ENCODE data around the gene TCF3. TPM values are rescaled to one million over a fixed set of nuclear protein-coding genes. Genes with fewer than 3 reads are reported as not detected.

The TCF3 gene
- total and polyA plus RNA-seq, 2 experiments from 2014 or later: 76.7 to 125 TPM

DNA sequence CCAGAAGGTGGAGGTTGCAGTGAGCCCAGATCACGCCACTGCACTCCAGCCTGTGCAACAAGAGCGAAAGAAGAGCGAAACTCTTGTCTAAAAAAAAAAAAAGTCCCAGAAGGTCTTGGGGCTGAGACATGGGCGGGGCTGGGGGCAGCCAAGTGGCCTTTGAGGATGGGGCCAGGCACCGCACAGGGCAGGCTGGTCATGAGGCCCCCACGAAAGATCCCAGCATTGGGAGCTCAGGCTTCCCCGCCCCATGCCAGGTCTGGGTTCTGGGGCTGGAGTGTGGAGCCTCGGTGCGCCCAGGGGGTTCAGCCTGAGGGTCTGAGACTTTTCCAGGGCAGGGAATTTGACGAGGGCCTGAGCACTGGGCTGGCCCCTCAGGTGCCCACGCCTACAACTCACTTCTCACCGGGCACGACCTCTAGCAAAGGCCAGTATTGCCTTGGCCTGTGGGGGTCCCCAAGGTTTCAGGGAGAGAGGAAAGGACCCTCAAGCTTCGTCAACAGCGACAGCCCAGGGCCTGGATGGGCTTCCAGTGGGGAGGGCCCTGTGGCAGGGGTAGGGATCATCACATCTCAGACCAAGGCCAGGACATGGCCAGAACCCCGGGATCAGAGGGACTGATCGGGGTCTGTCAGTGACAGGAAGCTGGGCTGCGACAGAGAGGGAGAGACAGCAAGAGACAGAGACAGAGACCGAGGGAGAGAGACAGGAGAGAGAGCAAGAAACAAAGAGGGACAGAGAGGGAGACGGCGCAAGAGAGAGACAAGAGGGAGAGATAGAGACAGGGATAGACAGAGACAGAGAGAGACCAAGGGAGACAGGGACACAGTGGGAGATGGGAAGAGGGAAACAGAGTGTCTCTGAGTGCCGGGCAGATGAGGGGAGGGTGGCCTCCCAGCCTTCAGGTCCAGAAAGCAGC, 76.8 kb downstream of the TCF3 start:
- H4K20me1 ChIP-seq (ENCODE audit: insufficient read depth, poor library complexity, severe bottlenecking): no peaks in the 10 kb centered on the region
- H3K9me2 ChIP-seq (replicated peaks; ENCODE audit: insufficient read depth): no peaks in the 10 kb centered on the region
- H2AFZ ChIP-seq: no peak overlapping the region
- no peak overlapping the region for H3K4me2 ChIP-seq
- no peaks in the 10 kb centered on the region for H3K79me2 ChIP-seq
- H3K36me3 ChIP-seq (replicated peaks; ENCODE audit: insufficient read depth, low read depth): no peaks in the 10 kb centered on the region
- H3K4me3 ChIP-seq: no peak overlapping the region
- H3K9me3 ChIP-seq (ENCODE audit: low read depth): no peaks in the 10 kb centered on the region
- WGBS (ENCODE audit: low lambda C conversion rate, missing lambda C conversion rate): 95% methylated on average over 21 of the region's 22 CpGs
- H3K27ac ChIP-seq: no peak overlapping the region
- no peaks in the 10 kb centered on the region for H3K27me3 ChIP-seq
- no peaks in the 10 kb centered on the region for H3K4me1 ChIP-seq (ENCODE audit: insufficient read depth)
- no peak for DNase-seq (ENCODE audit: low spot score)
- TF ChIP-seq EZH2 (IDR thresholded peaks at IDR 0.05; ENCODE audit: borderline replicate concordance): no peak
- TF ChIP-seq, protein P1, sequence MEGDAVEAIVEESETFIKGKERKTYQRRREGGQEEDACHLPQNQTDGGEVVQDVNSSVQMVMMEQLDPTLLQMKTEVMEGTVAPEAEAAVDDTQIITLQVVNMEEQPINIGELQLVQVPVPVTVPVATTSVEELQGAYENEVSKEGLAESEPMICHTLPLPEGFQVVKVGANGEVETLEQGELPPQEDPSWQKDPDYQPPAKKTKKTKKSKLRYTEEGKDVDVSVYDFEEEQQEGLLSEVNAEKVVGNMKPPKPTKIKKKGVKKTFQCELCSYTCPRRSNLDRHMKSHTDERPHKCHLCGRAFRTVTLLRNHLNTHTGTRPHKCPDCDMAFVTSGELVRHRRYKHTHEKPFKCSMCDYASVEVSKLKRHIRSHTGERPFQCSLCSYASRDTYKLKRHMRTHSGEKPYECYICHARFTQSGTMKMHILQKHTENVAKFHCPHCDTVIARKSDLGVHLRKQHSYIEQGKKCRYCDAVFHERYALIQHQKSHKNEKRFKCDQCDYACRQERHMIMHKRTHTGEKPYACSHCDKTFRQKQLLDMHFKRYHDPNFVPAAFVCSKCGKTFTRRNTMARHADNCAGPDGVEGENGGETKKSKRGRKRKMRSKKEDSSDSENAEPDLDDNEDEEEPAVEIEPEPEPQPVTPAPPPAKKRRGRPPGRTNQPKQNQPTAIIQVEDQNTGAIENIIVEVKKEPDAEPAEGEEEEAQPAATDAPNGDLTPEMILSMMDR (IDR thresholded peaks at IDR 0.05; ENCODE audit: poor library complexity): no peak
- TF ChIP-seq EZH2phosphoT487 (IDR thresholded peaks at IDR 0.05; ENCODE audit: low read depth, severe bottlenecking, unreplicated experiment): no peak

DNA sequence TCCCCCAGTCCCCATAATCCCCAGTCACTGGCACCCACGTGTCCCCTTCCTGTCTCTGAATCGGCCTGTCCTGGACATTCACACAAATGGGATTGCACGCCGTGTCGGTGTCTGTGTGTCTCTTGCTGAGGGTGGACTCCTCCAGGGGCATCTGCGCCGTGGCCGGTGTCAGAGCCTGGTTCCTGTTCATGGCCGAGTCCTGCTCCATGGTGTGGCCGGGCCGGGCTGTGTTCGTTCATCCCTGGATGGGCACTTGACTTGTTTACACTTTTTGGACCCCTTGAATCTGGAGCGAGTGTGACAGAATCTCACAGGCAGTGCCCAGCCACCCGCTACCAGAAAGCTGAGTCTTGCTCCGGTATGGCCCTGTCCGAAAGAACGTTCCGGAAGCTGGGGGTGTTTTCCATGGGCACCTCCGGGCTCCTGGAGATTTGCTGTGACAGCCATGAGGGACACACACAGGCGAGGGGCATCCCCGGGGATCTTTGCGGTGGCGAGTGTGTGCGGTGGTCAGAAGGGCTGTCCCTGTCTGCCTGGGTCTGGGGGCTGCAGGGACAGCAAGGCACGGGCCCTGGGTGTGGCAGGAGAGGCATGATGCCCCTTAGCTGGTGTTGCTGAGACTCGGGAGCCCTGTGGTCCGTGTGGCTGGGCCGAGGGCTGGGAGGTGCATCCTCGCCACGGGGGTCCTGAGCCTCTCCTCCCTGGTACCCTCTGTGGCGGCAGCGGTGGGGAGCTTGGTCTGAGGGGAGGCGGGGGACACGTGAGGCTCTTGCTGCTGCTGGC, 77.9 kb downstream of the TCF3 start:
- H3K79me2 ChIP-seq: no peaks in the 10 kb centered on the region
- H3K27me3 ChIP-seq: no peaks in the 10 kb centered on the region
- DNase-seq (ENCODE audit: low spot score): no peak
- no peak overlapping the region for H2AFZ ChIP-seq
- no peaks in the 10 kb centered on the region for H3K9me2 ChIP-seq (replicated peaks; ENCODE audit: insufficient read depth)
- no peak overlapping the region for H3K4me2 ChIP-seq
- no peaks in the 10 kb centered on the region for H3K9me3 ChIP-seq (ENCODE audit: low read depth)
- WGBS (ENCODE audit: low lambda C conversion rate, missing lambda C conversion rate): 95% methylated on average over 33 of the region's 34 CpGs
- TF ChIP-seq EZH2phosphoT487 (IDR thresholded peaks at IDR 0.05; ENCODE audit: low read depth, severe bottlenecking, unreplicated experiment) (no peak), EZH2 (IDR thresholded peaks at IDR 0.05; ENCODE audit: borderline replicate concordance) (no peak)
- TF ChIP-seq, protein P1 (IDR thresholded peaks at IDR 0.05; ENCODE audit: poor library complexity): no peak
- no peak overlapping the region for H3K4me3 ChIP-seq
- H4K20me1 ChIP-seq (ENCODE audit: insufficient read depth, poor library complexity, severe bottlenecking): no peaks in the 10 kb centered on the region
- H3K36me3 ChIP-seq (replicated peaks; ENCODE audit: insufficient read depth, low read depth): no peaks in the 10 kb centered on the region
- no peaks in the 10 kb centered on the region for H3K4me1 ChIP-seq (ENCODE audit: insufficient read depth)
- H3K27ac ChIP-seq: no peak overlapping the region

DNA sequence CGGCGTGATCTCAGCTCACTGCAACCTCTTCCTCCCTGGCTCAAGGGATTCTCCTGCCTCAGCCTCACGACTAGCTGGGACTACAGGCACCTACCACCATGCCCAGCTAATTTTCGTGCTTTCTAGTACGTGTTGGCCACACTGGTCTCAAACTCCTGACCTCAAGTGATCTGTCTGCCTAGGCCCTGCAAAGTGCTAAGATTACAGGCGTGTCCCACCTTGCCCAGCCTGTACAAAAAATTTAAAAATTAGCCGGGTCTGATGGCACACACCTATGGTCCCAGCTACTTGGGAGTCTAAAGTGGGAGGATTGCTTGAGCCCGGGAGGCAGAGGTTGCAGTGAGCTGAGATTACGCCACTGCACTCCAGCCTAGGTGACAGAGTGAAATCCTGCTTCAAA, 79.6 kb downstream of the TCF3 start:
- H3K27me3 ChIP-seq: no peaks in the 10 kb centered on the region
- no peak overlapping the region for H3K27ac ChIP-seq
- peaks cover 4% of the 10 kb centered on the region for H3K79me2 ChIP-seq
- peaks cover 3% of the 10 kb centered on the region for H4K20me1 ChIP-seq (ENCODE audit: insufficient read depth, poor library complexity, severe bottlenecking)
- H3K4me1 ChIP-seq (ENCODE audit: insufficient read depth): no peaks in the 10 kb centered on the region
- H2AFZ ChIP-seq: no peak overlapping the region
- H3K4me2 ChIP-seq: no peak overlapping the region
- no peaks in the 10 kb centered on the region for H3K9me3 ChIP-seq (ENCODE audit: low read depth)
- 81% methylated on average over 9 of the region's 9 CpGs for WGBS (ENCODE audit: low lambda C conversion rate, missing lambda C conversion rate)
- TF ChIP-seq EZH2phosphoT487 (IDR thresholded peaks at IDR 0.05; ENCODE audit: low read depth, severe bottlenecking, unreplicated experiment) (no peak), EZH2 (IDR thresholded peaks at IDR 0.05; ENCODE audit: borderline replicate concordance) (no peak)
- TF ChIP-seq, protein P1 (IDR thresholded peaks at IDR 0.05; ENCODE audit: poor library complexity): no peak
- no peaks in the 10 kb centered on the region for H3K36me3 ChIP-seq (replicated peaks; ENCODE audit: insufficient read depth, low read depth)
- no peak overlapping the region for H3K4me3 ChIP-seq
- H3K9me2 ChIP-seq (replicated peaks; ENCODE audit: insufficient read depth): no peaks in the 10 kb centered on the region
- no peak for DNase-seq (ENCODE audit: low spot score)

Data from hepatocyte (in vitro differentiated cells).